AG04449 (cell line): ENCODE measurements around the gene GUCY2D.

Source experiments
- CTCF ChIA-PET: fragments of 350-600 bp; formaldehyde crosslinking; extraction: SDS; loops from one replicate; lab custom pipeline; 2021; ENCODE audit warnings: antibody characterized with exemption; lab: Yijun Ruan, JAX
- POLR2A ChIA-PET: fragments of 400-600, 350-600 bp; formaldehyde crosslinking; extraction: SDS; loops from one replicate; lab custom pipeline; 2020; ENCODE audit warnings: antibody characterized with exemption, inconsistent platforms; lab: Yijun Ruan, JAX
- DNase-seq: peaks from one replicate; pipeline ENCODE4 v3.0.0-alpha.2; 2010; ENCODE audit warnings: low read depth, low spot score
- H3K4me3 ChIP-seq: 2 replicates; pipeline ENCODE4 v1.5.1; 2011; ENCODE audit warnings: low read depth, mild to moderate bottlenecking, control low read depth, low read length
- TF ChIP-seq, protein P1 (sequence below): IDR thresholded peaks from one replicate; pipeline ENCODE4 v1.5.1; 2011; ENCODE audit warnings: mild to moderate bottlenecking, moderate library complexity, low read length, control low read depth, inconsistent platforms; ENCODE audit not compliant: insufficient read depth; ENCODE audit errors: missing control alignments

Gene GUCY2D

DNA sequence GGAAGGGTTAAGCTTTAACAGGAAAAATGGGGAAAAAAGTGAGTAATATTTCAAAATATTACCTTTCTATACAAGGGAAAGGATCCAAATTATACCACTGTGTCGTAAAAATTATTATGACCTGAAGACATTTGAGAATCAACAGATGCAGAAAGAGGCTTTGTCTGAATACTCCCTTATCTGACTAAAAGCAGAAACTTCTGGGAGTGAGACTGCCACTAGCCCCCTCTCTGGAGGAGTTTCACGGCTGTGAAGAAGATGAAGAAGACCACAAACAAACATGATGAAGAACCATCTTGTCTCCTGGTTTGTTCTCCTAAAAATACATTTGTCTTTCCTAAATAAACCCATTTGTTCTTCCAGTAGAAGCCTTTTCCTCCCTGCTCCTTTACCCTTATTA, 41.0 kb upstream of the GUCY2D start:
- no peak for DNase-seq
- TF ChIP-seq, protein P1, sequence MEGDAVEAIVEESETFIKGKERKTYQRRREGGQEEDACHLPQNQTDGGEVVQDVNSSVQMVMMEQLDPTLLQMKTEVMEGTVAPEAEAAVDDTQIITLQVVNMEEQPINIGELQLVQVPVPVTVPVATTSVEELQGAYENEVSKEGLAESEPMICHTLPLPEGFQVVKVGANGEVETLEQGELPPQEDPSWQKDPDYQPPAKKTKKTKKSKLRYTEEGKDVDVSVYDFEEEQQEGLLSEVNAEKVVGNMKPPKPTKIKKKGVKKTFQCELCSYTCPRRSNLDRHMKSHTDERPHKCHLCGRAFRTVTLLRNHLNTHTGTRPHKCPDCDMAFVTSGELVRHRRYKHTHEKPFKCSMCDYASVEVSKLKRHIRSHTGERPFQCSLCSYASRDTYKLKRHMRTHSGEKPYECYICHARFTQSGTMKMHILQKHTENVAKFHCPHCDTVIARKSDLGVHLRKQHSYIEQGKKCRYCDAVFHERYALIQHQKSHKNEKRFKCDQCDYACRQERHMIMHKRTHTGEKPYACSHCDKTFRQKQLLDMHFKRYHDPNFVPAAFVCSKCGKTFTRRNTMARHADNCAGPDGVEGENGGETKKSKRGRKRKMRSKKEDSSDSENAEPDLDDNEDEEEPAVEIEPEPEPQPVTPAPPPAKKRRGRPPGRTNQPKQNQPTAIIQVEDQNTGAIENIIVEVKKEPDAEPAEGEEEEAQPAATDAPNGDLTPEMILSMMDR = no peak
- H3K4me3 ChIP-seq = no peak overlapping the region
- CTCF ChIA-PET = interaction anchor here (1.0 kb wide), 1 partner anchor 19 kb away, joined by 3 read pairs; no protein-coding TSS in a partner anchor
- POLR2A ChIA-PET = no interaction called here

DNA sequence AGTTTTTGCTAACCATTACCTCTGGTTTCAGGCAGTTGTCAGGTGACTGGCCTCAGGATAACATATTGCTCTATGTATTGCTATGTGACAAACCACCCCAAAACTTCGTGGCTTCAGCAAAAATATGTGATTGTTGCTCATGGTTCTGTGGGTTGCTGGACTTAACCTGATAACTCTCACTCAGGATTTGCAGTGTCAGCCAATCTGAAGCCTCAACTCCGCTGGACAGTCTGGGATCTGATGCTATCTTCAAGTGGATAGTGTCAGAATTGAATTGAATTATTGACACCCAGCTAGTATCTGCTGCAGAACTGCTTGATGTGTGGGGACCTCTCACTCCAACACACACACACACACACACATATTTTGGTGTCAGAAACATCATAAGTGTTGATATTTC, 34.7 kb upstream of the GUCY2D start:
- TF ChIP-seq, protein P1 = no peak
- no peak overlapping the region for H3K4me3 ChIP-seq
- ChIA-PET POLR2A (no interaction called here), CTCF (interaction anchor here (1.2 to 5.3 kb wide), 3 partner anchors 20 to 35 kb away, joined by 3 to 33 read pairs (median 7); partner anchors contain the start of gene CNTROB)
- DNase-seq = no peak

DNA sequence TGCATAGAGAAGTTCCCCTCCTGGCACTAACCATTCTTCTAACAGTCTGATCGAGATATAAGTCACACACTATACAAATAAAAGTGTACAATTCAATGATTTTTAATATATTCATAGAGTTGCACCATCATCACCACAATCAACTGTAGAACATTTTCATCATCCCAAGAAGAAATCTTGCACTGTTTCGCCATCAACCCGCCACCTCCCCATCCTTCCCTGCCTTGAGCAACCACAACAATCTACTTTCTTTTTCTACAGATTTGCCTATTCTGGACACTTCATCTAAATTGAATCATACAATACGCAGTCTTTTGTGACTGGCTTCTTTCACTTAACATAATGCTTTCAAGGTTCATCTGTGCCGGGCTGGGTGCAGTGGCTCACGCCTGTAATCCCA, 33.0 kb upstream of the GUCY2D start:
- POLR2A ChIA-PET = no interaction called here
- TF ChIP-seq, protein P1 = no peak
- H3K4me3 ChIP-seq = no peak overlapping the region
- CTCF ChIA-PET = interaction anchor here (1.8 kb wide), 1 partner anchor 37 kb away, joined by 7 read pairs; the partner anchor contains the start of gene CNTROB
- DNase-seq = no peak

DNA sequence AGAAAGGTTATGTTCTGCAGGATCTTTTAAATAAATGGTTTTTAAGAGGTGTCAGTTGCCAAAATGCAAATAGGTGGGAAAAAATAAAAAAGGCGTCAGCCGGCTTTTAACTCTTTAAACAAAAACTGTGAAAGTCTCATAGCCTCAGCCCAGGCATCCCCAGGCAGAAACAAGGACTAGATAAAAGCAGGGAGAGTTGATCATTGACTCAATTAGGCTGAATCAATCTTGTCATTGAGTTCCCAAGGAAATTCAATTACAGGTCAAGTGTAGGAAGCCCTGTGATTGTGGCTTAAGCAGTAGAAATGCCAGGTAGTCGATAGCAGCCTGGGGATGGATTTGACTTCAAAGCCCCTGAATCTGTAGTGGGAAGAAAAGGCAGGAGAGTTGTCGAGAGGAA, 30.8 kb upstream of the GUCY2D start:
- no peak overlapping the region for H3K4me3 ChIP-seq
- TF ChIP-seq, protein P1 = no peak
- ChIA-PET CTCF (interaction anchor here (0.6 to 3.0 kb wide), 9 partner anchors 9 to 89 kb away, joined by 3 to 12 read pairs (median 4); no protein-coding TSS in a partner anchor), POLR2A (no interaction called here)
- no peak for DNase-seq

DNA sequence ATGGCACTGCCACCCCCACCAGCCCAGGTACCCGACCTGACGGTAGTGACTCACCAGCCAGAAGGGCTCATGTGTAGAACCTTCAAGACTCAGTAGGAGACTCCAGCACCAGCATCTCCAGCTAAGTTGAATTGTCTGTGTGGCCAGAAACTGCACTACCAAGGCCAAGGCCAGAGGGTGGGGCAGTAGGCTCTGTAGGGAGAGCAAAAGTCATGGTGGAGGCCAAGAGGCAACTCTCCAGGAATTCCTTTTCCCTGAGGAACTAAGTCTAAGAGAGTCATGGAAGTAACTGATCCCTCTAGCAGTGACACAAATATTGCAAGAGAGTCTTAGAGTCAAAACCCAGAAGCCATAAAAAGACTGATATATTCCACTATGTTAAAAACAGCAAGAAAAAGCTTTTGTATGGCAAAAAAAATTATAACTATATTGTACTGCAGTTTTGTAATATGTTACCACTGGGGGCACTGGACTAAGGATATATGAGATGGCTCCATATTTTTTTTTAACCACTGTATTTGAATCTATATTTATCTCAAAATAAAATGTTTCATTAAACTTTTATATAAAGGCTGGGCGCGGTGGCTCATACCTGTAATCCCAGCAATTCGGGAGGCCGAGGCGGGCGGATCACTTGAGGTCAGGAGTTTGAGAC, 30.2 kb upstream of the GUCY2D start:
- ChIA-PET CTCF (interaction anchor here (0.6 to 3.0 kb wide), 13 partner anchors 12 to 89 kb away, joined by 3 to 12 read pairs (median 4); no protein-coding TSS in a partner anchor), POLR2A (no interaction called here)
- TF ChIP-seq, protein P1 = no peak
- DNase-seq = no peak
- no peak overlapping the region for H3K4me3 ChIP-seq

DNA sequence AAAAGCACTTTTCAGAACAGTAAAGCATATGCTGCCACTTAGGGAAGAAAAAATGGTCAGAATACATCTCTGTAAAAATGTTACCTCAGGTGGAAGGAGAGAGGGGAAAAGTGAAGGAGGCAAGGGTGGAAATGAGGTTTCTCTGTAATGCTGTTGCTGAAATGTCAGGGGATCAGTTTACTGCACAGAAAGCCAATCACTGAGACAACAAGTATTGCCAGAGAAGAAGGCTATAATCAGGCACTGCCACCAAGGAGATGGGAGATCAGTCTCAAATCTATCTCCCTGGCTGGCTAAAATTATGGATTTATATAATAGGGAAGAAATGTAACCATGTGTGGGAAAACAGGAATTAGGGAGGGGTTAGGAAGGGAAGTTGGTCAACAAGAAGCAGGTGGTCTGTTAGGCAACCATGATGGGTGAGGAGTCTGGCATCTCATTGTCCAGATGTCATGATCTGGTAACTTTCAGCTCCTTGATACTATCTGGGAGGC, 27.7 kb upstream of the GUCY2D start:
- no peak for DNase-seq
- no peak overlapping the region for H3K4me3 ChIP-seq
- POLR2A ChIA-PET = no interaction called here
- CTCF ChIA-PET = interaction anchor here (0.7 to 2.3 kb wide), 6 partner anchors 9 to 74 kb away, joined by 3 to 8 read pairs (median 4); no protein-coding TSS in a partner anchor
- TF ChIP-seq, protein P1 = no peak
